ENCODE measurements around the gene SYF2. TPM values are rescaled to one million over a fixed set of nuclear protein-coding genes. Genes with fewer than 3 reads are reported as not detected.

SYF2 gene
- total and polyA plus RNA-seq, 2 of the 13 experiments (the other 11 are each of a cell fraction or from before 2014, with no cell fraction given), result 17.8 to 34.1 TPM

- TF ChIP-seq ZSCAN30 (CRISPR knock-in tag; IDR thresholded peaks at IDR 0.05) (no peak), CBFB (CRISPR knock-in tag; IDR thresholded peaks at IDR 0.05) (no peak), ZNF10 (CRISPR knock-in tag; IDR thresholded peaks at IDR 0.05; ENCODE audit: borderline replicate concordance, low read depth) (no peak), CTCF (CRISPR knock-in tag; IDR thresholded peaks at IDR 0.05) (peak; percentile 73), PLSCR1 (CRISPR knock-in tag; IDR thresholded peaks at IDR 0.05; ENCODE audit: borderline replicate concordance) (no peak), CERS6 (CRISPR knock-in tag; IDR thresholded peaks at IDR 0.05) (no peak), HBP1 (CRISPR knock-in tag; IDR thresholded peaks at IDR 0.05; ENCODE audit: low read depth) (no peak), HES4 (CRISPR knock-in tag; IDR thresholded peaks at IDR 0.05; ENCODE audit: borderline replicate concordance) (0 out of 2 replicates have a peak, but pooled peaks have one; percentile 0), ZNF501 (CRISPR knock-in tag; IDR thresholded peaks at IDR 0.05) (no peak), FOXA3 (CRISPR knock-in tag; IDR thresholded peaks at IDR 0.05) (no peak), ZNF430 (CRISPR knock-in tag; IDR thresholded peaks at IDR 0.05) (no peak), TGIF2 (CRISPR knock-in tag; IDR thresholded peaks at IDR 0.05) (no peak), HNRNPL (IDR thresholded peaks at IDR 0.05; ENCODE audit: low read depth, low read length) (peak; percentile 40; the same call in 1 of the 2 replicates), ZNF17 (CRISPR knock-in tag; IDR thresholded peaks at IDR 0.05) (no peak), PBX2 (CRISPR knock-in tag; IDR thresholded peaks at IDR 0.05) (no peak), ZNF143 (CRISPR knock-in tag; IDR thresholded peaks at IDR 0.05) (no peak), NKX3-1 (CRISPR knock-in tag; IDR thresholded peaks at IDR 0.05) (no peak), ZNF350 (CRISPR knock-in tag; IDR thresholded peaks at IDR 0.05; ENCODE audit: borderline replicate concordance, low read depth) (0 out of 2 replicates have a peak, but pooled peaks have one; percentile 1), ZNF543 (CRISPR knock-in tag; IDR thresholded peaks at IDR 0.05) (no peak), KAT2B (IDR thresholded peaks at IDR 0.05; ENCODE audit: borderline replicate concordance, low read depth, low read length) (no peak), CEBPG (CRISPR knock-in tag; IDR thresholded peaks at IDR 0.05) (no peak)
These were observed 15.8 kb upstream of the SYF2 start (continued) for GRCh38 chr1:25247829-25248754.

Data from HepG2 (cell line).